Measurements from ENCODE around the gene TRPM2.
A peak's percentile ranks its signal among the peaks of the same experiment; 100 is the strongest.

The TRPM2 gene

GRCh38 chr21:44455524-44456213 is 102.2 kb downstream of the TRPM2 start:
- no peak for FAIRE-seq
- peak; percentile 75 for DNase-seq (ENCODE audit: insufficient read length, low spot score)

DNA sequence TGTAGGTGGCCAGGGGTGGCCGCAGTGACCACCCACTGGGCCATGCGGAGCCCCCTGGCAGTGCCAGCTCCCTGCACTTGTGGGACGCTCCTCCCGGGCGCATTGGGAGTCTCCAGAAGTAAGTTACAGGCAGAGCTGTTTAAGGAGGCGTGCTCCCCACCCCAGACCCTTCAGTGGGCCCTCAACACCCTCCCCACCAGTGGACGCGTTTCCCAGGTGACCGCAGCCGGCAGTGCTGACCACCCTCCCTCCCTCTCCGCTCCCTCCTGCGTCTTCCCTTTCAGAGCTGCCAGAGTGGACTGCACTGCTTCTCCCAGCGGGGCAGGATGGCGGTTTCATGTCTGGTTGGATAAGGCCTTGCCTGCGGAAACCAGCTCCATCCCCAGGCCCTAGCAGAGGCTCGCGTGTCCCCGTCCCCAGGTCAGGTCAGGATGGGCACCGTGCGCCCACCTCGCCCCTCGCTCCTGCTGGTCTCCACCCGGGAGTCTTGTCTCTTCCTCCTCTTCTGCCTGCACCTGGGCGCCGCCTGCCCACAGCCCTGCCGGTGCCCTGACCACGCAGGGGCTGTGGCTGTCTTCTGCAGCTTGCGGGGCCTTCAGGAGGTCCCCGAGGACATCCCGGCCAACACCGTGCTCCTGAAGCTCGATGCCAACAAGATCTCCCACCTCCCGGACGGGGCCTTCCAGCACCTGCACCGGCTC is 102.9 kb downstream of the TRPM2 start:
- FAIRE-seq (no peak), DNase-seq (ENCODE audit: insufficient read length, low spot score) (no peak)

DNA sequence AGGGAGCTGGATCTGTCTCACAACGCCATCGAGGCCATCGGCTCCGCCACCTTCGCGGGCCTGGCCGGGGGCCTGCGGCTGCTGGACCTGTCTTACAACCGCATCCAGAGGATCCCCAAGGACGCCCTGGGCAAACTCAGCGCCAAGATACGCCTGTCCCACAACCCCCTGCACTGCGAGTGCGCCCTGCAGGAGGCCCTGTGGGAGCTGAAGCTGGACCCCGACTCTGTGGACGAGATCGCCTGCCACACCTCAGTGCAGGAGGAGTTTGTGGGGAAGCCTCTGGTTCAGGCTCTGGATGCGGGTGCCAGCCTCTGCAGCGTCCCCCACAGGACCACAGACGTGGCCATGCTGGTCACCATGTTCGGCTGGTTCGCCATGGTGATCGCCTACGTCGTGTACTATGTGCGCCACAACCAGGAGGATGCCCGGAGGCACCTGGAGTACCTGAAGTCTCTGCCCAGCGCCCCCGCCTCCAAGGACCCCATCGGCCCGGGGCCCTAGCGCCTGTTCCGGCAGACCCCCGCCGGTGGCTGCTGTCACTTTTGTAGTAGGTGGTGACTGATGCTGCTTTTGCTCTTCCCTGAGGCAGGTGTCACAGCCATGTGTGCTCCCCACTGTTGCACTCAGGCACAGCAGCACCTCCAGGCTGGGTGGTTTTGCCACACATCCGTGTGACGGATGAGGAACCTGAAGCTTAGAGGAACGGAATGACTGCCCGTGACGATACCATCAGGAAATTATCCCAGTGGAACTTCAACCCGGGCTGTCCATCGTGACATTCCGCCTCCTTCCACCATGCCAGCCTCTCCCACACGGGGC is 103.7 kb downstream of the TRPM2 start:
- FAIRE-seq = no peak
- no peak for DNase-seq (ENCODE audit: insufficient read length, low spot score)

- no peak for FAIRE-seq
- DNase-seq (ENCODE audit: insufficient read length, low spot score) = no peak
Measured at GRCh38 chr21:44458971-44459711, 105.7 kb downstream of the TRPM2 start.

- no peak for DNase-seq (ENCODE audit: insufficient read length, low spot score)
- no peak for FAIRE-seq
Measured at GRCh38 chr21:44459712-44460440, 106.5 kb downstream of the TRPM2 start.

DNA sequence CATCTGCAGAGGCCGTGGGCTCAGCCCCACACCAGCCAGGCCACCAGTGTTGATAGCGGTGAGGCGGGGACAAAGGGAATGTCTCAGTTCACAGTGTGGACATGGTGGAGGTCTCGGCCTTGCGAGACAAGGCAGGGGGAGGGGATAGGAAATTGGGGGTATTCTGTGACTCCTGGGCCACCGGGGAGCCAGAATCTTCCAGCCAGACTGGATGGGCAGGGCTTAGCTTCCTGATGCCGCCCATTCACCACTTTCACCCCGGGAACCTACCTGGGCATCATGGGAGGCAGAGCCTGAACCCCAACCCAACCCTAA is 107.0 kb downstream of the TRPM2 start:
- FAIRE-seq = no peak

DNA sequence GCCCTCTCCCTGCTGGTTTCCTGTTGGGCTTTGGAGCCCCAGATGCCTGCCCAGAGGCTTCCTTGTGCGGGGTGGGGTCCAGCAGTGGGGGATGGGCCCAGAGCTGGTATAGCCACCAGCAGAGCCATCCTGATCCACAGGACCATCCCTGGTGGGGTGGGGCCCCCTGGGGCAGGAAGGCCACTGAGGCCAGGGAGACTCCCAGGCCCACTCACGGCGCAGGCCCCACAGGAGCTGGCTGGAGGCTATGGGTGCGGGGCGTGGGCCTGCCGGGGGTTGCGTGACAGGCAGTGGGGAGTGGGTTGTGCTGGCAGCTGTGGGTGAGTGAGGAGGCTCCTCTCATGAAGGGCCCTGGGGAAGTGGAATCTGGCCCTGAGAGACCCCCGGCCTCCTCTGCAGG is 107.6 kb downstream of the TRPM2 start:
- DNase-seq (ENCODE audit: insufficient read length, low spot score) (no peak), FAIRE-seq (no peak)

More for the DNA sequence above, 107.0 kb downstream of the TRPM2 start:
- no peak for DNase-seq (ENCODE audit: insufficient read length, low spot score)

DNA sequence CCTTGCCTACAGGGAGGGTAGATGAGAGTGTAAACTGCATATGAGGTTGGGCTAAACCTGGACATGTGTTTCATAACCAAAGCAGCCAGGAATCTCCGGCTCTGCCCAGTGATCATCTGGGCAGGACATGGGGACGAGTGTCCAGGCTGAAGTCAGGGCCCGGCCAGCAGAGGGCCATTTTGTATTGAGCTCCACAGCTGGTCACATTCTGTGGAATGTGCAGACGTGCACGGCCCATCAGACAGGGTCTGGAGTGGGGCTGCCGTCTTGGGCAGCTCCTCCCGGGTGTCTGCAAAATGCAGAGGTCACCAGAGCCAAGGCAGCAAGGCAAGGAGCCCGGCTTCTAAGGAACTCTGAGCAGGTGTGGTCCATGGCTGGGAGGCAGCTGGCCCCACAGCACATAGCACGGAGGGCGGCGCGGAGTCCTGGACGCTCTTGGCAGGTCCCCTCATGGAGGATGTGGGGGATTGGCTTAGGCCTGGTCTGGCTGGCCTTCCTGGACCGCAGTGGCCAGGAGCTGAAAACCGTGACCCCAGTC is 108.1 kb downstream of the TRPM2 start:
- DNase-seq (ENCODE audit: insufficient read length, low spot score) (no peak), FAIRE-seq (no peak)

- no peak for DNase-seq (ENCODE audit: insufficient read length, low spot score)
- FAIRE-seq = no peak
Measured at GRCh38 chr21:44462086-44462833, 108.8 kb downstream of the TRPM2 start.

DNA sequence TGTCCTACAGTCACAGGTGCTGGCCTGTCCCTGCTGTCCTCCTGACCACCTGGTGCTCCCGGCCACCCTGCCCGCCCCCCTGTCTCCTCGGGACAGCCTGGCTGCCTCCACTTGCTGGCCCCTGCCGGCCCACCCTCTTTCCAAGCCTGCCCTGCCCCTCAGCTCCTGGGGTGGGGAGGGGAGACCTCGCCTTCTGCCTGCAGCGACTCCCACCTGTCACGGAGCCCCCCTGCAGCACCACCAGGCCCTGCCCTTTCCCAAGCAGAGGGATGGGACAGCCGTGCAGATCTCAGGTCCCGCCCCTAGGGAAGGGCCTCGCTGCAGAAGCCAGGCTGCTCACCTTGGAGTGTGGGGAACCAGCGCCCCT is 109.4 kb downstream of the TRPM2 start:
- DNase-seq (ENCODE audit: insufficient read length, low spot score) (no peak), FAIRE-seq (no peak)

DNA sequence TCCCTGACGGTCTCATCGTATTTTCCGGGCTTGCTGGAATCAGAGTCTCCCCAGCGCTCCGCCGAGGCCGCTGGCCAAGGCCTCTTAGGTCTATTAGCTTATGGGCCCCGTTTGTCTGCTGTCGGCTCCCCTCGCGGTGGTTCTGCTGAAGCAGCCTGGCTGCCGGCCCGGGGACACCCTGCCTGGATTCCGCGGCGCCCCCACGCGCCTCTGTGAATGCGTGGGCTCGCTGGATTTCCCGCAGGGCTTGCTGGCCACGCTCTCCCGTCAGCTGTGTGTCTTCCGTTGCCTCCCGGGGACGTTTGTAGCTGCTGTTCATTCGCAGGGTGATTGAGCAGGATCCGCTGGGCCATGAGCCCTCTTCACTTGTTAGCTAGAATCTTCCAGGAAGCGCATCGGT is 110.3 kb downstream of the TRPM2 start:
- no peak for FAIRE-seq
- DNase-seq (ENCODE audit: insufficient read length, low spot score) = no peak

- FAIRE-seq = no peak
- no peak for DNase-seq (ENCODE audit: insufficient read length, low spot score)
Measured at GRCh38 chr21:44464351-44464750, 110.9 kb downstream of the TRPM2 start.

GRCh38 chr21:44466351-44466954 is 113.0 kb downstream of the TRPM2 start:
- DNase-seq (ENCODE audit: insufficient read length, low spot score) = no peak
- FAIRE-seq = no peak

GRCh38 chr21:44466996-44467858 is 113.8 kb downstream of the TRPM2 start:
- DNase-seq (ENCODE audit: insufficient read length, low spot score) (no peak), FAIRE-seq (no peak)

GRCh38 chr21:44467859-44468195 is 114.4 kb downstream of the TRPM2 start:
- FAIRE-seq (no peak), DNase-seq (ENCODE audit: insufficient read length, low spot score) (no peak)

DNA sequence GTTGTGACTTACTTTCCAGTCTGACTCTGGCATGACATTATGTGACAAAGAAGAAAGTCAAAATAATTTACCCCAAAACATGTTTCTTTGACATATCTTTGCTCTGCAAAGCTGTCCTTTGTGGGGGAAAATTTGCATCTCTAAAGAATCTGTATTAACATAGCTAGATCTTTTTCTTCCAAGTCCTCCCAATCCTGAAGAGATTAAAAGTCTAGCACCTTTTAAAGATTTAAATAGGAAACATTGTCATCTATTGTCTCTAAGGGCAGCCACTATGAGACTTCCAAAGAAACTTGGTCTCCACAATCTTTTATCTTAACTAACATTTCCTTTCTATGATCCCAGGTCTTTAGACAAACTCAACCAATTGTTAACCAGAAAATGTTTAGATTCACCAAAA is 117.9 kb downstream of the TRPM2 start:
- no peak for FAIRE-seq
- DNase-seq (ENCODE audit: insufficient read length, low spot score) = no peak

DNA sequence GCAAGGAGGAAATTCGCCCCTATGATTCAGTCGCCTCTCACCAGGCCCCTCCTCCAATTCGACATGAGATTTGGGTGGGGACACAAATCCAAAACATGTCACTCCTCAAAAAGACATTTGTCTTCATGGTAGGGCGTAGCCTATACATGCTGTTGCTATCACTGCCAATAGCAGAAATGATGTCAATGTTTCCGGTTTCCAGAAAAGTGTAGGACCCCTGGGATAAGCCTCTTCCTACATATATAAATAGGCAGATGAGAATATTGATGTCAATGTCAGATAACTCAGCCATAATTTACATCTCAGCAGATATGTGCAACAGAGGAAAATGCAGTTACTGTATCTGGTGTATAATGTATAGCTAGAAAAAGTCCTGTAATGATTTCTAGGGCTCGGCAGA is 118.6 kb downstream of the TRPM2 start:
- DNase-seq (ENCODE audit: insufficient read length, low spot score) (no peak), FAIRE-seq (no peak)

DNA sequence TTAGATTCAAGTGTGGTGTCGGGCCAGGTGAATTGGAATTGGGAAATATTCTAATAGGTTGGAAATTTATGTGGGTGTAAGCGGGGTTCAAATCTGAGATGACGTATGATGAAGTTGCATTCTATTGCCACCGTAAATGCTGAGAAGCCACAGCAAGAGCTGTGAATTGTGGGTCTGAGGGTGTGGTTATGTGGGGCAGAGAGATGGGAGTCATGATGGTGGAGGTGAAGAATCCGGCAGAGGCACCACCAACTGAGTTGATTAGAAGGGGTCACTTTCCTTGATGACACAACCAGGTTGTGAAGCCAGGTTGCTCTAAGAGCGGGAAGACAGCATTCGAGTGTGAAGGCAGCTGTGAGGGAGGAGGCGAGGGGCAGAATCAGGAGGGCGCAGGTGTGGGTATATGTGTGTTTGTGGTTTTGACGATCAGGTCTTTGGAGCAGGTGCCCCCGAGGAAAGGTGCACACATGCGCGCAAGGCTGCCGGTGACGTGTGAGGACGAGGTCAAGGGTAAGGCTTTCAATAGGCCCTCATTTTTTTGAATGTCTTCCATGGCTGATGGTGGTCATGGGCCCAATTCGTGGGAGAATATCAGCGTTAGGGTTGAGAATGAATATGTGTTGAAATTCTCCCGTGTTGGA is 120.6 kb downstream of the TRPM2 start:
- DNase-seq (ENCODE audit: insufficient read length, low spot score) (no peak), FAIRE-seq (no peak)
